DND-41 (cell line): Measurements from ENCODE around the gene PHLPP1.

ENCODE experiments used
- ATAC-seq: fragments of 200-7000 bp; cut with Tn5 transposase; 3 replicates; pipeline ENCODE4 v1.9.1; 2021; ENCODE audit warnings: low read depth; ENCODE audit not compliant: insufficient read depth
- DNase-seq: peaks from one replicate; pipeline ENCODE4 v3.0.0-alpha.2; 2020
- H2AFZ ChIP-seq: 2 replicates; pipeline ENCODE4 v1.6.0; 2012; ENCODE audit warnings: low read depth, low read length
- H3K27ac ChIP-seq: 2 replicates; pipeline ENCODE4 v1.5.1; 2012; ENCODE audit warnings: low read length, inconsistent platforms
- H3K27me3 ChIP-seq: fragments of 200-600 bp; sonication (generic); 2 replicates; pipeline ENCODE4 v1.6.0; 2012; ENCODE audit warnings: low read length, mild to moderate bottlenecking, inconsistent platforms; ENCODE audit not compliant: insufficient read depth, poor library complexity
- H3K36me3 ChIP-seq: 2 replicates; pipeline ENCODE4 v1.5.1; 2012; ENCODE audit warnings: low read length, inconsistent platforms; ENCODE audit not compliant: insufficient read depth
- H3K4me1 ChIP-seq: 2 replicates; pipeline ENCODE4 v1.5.1; 2012; ENCODE audit warnings: mild to moderate bottlenecking, low read length; ENCODE audit not compliant: insufficient read depth
- H3K4me2 ChIP-seq: 2 replicates; pipeline ENCODE4 v1.6.0; 2012; ENCODE audit warnings: mild to moderate bottlenecking, moderate library complexity, low read length, inconsistent platforms; ENCODE audit not compliant: insufficient read depth
- H3K4me3 ChIP-seq, 2 experiments: fragments of 200-600 bp in 1 of 2; shearing (Covaris generic) in 1 of 2; 2 replicates each; pipeline ENCODE4 v1.5.1; 2012 to 2016; ENCODE audit warnings: inconsistent platforms in 2 of 2, low read length in 2 of 2, mild to moderate bottlenecking in 2 of 2, low read depth in 1 of 2, moderate library complexity in 1 of 2
- H3K79me2 ChIP-seq: 2 replicates; pipeline ENCODE4 v1.6.0; 2012; ENCODE audit warnings: low read length, inconsistent platforms; ENCODE audit not compliant: insufficient read depth
- H3K9ac ChIP-seq: 2 replicates; pipeline ENCODE4 v1.6.0; 2012; ENCODE audit warnings: low read depth, mild to moderate bottlenecking, inconsistent platforms, low read length, moderate library complexity
- H3K9me3 ChIP-seq: 2 replicates; pipeline ENCODE4 v1.5.1; 2012; ENCODE audit warnings: low read length, moderate library complexity, mild to moderate bottlenecking, inconsistent platforms; ENCODE audit not compliant: insufficient read depth, severe bottlenecking
- H4K20me1 ChIP-seq: 2 replicates; pipeline ENCODE4 v1.6.0; 2012; ENCODE audit warnings: low read length; ENCODE audit not compliant: insufficient read depth
- CTCF ChIP-seq: IDR thresholded peaks from 2 replicates; pipeline ENCODE4 v1.5.1; 2012; ENCODE audit warnings: borderline replicate concordance, low read length, moderate library complexity, mild to moderate bottlenecking; ENCODE audit not compliant: poor library complexity, severe bottlenecking; ENCODE audit errors: extremely low read depth
- EZH2 ChIP-seq: IDR thresholded peaks from 3 replicates; pipeline ENCODE4 v1.6.1; 2012; ENCODE audit warnings: borderline replicate concordance, low read depth, mild to moderate bottlenecking, moderate library complexity, low read length, inconsistent platforms; ENCODE audit not compliant: severe bottlenecking

Gene PHLPP1

DNA sequence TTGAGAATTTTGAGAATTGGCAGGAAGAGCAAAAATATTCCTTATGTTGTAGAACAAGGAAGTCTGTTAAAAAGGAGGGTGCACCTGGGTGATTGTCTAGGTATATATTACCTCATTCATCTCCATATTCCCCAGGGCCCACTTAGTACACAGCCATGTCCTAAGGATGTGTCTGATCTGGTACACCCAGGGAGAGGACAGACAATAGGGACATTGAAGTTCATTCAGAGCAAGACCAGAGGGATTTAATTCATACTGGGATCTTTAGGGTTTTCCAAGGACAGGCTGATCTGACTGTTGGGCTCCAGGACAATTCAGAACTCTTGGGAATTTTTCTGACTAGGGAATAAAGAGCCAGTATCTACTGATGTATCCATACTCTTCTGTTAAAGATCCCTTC, 112.1 kb downstream of the PHLPP1 start:
- no peaks in the 10 kb centered on the region for H4K20me1 ChIP-seq
- no peak overlapping the region for H3K4me3 ChIP-seq
- H3K36me3 ChIP-seq, result no peaks in the 10 kb centered on the region; the same call in 1 of the 2 replicates
- no peaks in the 10 kb centered on the region for H3K4me1 ChIP-seq
- no peak overlapping the region for H3K27ac ChIP-seq
- no peak overlapping the region for H3K4me2 ChIP-seq
- no peaks in the 10 kb centered on the region for H3K27me3 ChIP-seq
- no peak overlapping the region for H3K9ac ChIP-seq
- no peaks in the 10 kb centered on the region for H3K9me3 ChIP-seq
- TF ChIP-seq EZH2, result no peak
- TF ChIP-seq CTCF, result no peak
- ATAC-seq (no peak), DNase-seq (no peak)
- no peak overlapping the region for H2AFZ ChIP-seq
- H3K79me2 ChIP-seq, result no peaks in the 10 kb centered on the region

- no peak for DNase-seq
Observed at GRCh38 chr18:62828091-62828640, 112.8 kb downstream of the PHLPP1 start.

DNA sequence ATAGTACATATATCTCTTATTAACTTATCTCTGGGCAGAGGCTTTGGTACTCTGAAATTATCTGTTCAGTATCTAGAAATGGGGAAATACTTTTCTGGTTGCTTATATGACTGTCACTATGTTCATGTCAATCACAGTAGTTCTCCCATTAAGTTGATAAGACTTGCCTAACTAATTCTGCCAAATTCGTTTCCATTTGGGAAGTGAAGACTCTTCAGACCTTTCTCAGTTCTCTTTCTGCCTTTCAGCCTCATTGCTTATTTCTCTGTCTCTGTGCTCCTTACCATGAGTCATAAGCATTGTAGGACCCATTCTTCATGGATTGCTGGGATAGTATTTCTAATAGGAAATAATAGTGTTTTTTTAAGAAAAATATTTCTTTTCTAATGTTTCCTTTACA, 113.5 kb downstream of the PHLPP1 start:
- H3K9me3 ChIP-seq, result no peaks in the 10 kb centered on the region
- no peak overlapping the region for H2AFZ ChIP-seq
- no peaks in the 10 kb centered on the region for H3K4me1 ChIP-seq
- no peak overlapping the region for H3K9ac ChIP-seq
- DNase-seq (no peak), ATAC-seq (no peak)
- no peaks in the 10 kb centered on the region for H3K27me3 ChIP-seq
- no peak overlapping the region for H3K4me3 ChIP-seq
- no peaks in the 10 kb centered on the region; the same call in 1 of the 2 replicates for H3K36me3 ChIP-seq
- no peaks in the 10 kb centered on the region for H4K20me1 ChIP-seq
- TF ChIP-seq CTCF (no peak), EZH2 (no peak)
- no peak overlapping the region for H3K4me2 ChIP-seq
- H3K79me2 ChIP-seq, result no peaks in the 10 kb centered on the region
- H3K27ac ChIP-seq, result no peak overlapping the region

More at GRCh38 chr18:62828091-62828640, 112.8 kb downstream of the PHLPP1 start:
- Histone ChIP-seq H3K9ac (no peak overlapping the region), H4K20me1 (no peaks in the 10 kb centered on the region), H3K79me2 (no peaks in the 10 kb centered on the region), H3K27me3 (no peaks in the 10 kb centered on the region), H3K4me3 (no peak overlapping the region), H3K4me1 (no peaks in the 10 kb centered on the region), H3K4me2 (no peak overlapping the region), H3K27ac (no peak overlapping the region), H2AFZ (no peak overlapping the region), H3K9me3 (no peaks in the 10 kb centered on the region), H3K36me3 (no peaks in the 10 kb centered on the region; the same call in 1 of the 2 replicates)
- no peak for ATAC-seq
- TF ChIP-seq EZH2, result no peak
- TF ChIP-seq CTCF, result no peak
